ENCODE measurements around the gene HTR6.

DNA sequence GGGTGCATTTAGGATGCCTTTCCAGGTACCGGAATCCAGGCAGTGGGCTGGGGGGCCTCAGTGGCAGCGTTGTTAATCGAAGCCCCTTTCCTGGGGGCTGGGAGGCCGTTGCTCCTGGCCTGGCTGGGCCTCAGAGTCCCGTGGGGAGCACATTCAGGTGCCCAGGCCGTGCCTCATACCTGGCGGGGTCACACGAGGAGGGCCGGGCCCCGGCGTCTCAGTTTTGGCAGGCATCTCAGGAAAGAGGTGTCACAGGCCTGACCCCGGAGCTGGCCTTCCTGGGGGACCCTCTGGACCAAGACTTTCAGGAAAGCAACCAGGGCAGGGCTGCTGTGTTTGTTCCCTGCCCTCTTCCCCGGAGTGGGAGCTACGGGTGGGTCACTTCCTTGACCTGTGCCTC, 16.4 kb upstream of the HTR6 start:
- TF ChIP-seq CTCF (IDR thresholded peaks at IDR 0.05; ENCODE audit: low read length) (no peak), EZH2phosphoT487 (IDR thresholded peaks at IDR 0.05; ENCODE audit: low read length) (no peak)

All from MM.1S (cell line).